Uterus (tissue), 4 donors: ENCODE measurements around the gene LAMB4. TPM values are rescaled to one million over a fixed set of nuclear protein-coding genes. Genes with fewer than 3 reads are reported as not detected.
A peak's percentile ranks its signal among the peaks of the same experiment; 100 is the strongest.

Source experiments
- DNase-seq, 2 donors: peaks; one replicate each; pipeline ENCODE4 v3.0.0-alpha.2; 2019 to 2020
- H3K27ac ChIP-seq, 2 donors: fragments of 200-600 bp; sonication (generic); 1 replicate in 1 of 2; 2 replicates in 1 of 2; pipeline ENCODE4 v1.5.1; 2016 to 2018
- H3K27me3 ChIP-seq, 2 donors: fragments of 200-600 bp; sonication (generic); one replicate each; pipeline ENCODE4 v1.5.1; 2018 to 2019; ENCODE audit warnings: control low read depth in 1 of 2
- H3K36me3 ChIP-seq, 2 donors: fragments of 200-600 bp; sonication (generic); one replicate each; pipeline ENCODE4 v1.5.1; 2019; ENCODE audit warnings: control low read depth in 1 of 2
- H3K4me1 ChIP-seq, 2 donors: fragments of 200-600 bp; sonication (generic); one replicate each; pipeline ENCODE4 v1.5.1; 2018 to 2019; ENCODE audit warnings: control low read depth in 1 of 2
- H3K4me3 ChIP-seq, 2 donors: fragments of 200-600 bp; sonication (generic); 1 replicate in 1 of 2; 2 replicates in 1 of 2; pipeline ENCODE4 v1.5.1; 2018 to 2019; ENCODE audit warnings: mild to moderate bottlenecking in 1 of 2
- H3K9me3 ChIP-seq, 2 donors: fragments of 200-600 bp; sonication (generic); one replicate each; pipeline ENCODE4 v1.5.1; 2019; ENCODE audit warnings: control low read depth in 1 of 2
- POLR2A ChIP-seq, 2 donors: fragments of 450-650 bp; IDR thresholded peaks; one replicate each; pipeline ENCODE4 v1.6.1; 2016; ENCODE audit warnings: antibody characterized with exemption in 2 of 2, mild to moderate bottlenecking in 1 of 2, moderate library complexity in 1 of 2
- intact Hi-C: fragments of 100-400 bp; cut with DNase I; formaldehyde crosslinking; loops from one replicate; pipeline ENCODE4 v1.15.1; 2023; ENCODE audit warnings: low total_unique reads
- total RNA-seq, 4 donors: library from RNA; depleted of rRNA in 3 of 4; stranded (reverse); fragments of >200 nt in 3 of 4; gene quantifications; one replicate each; pipeline versions ENCODE4 v1.1.0 to v1.2.4, GENCODE V29; 2014 to 2023
- TF ChIP-seq, protein P1 (sequence below), 4 experiments: fragments of 200-600 bp in 2 of 4; fragments of 450-650 bp in 2 of 4; sonication (generic) in 2 of 4; IDR thresholded peaks; one replicate each; pipeline ENCODE4 v1.5.1; 2016 to 2019; ENCODE audit warnings: antibody characterized with exemption in 4 of 4, mild to moderate bottlenecking in 2 of 4, moderate library complexity in 1 of 4
- donor health status: DM: yes; HTN: yes; CAD: no.

The LAMB4 gene
- total RNA-seq, 4 donors from 2014 or later = 0.59 to 0.90 TPM; not detected in 2

DNA sequence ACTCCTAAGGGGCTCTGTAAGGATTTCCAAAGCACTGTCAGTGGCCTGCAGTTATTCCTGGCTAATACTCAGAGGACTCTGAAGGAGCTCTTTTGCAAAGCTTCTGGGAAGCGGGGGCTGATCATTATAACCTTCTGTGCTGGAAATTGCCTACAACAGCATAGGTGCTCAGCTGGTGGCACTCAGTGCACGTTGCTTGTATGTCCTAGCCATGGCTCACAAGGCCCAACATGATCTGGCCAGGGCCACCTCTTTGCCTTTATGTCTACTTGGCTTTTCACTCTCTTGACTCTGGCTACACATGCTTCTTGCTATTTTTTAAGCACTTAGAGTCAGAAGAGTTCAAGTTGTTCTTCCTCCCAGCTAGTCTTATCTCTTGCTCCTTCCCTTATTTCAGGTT lies 17.5 kb downstream of the LAMB4 start:
- Histone ChIP-seq H3K36me3 (no peaks in the 10 kb centered on the region), H3K4me3 (no peak overlapping the region), H3K4me1 (no peaks in the 10 kb centered on the region), H3K27ac (no peak overlapping the region), H3K27me3 (no peaks in the 10 kb centered on the region), H3K9me3 (no peaks in the 10 kb centered on the region)
- no peak for TF ChIP-seq POLR2A (IDR thresholded peaks at IDR 0.05)
- TF ChIP-seq, protein P1, sequence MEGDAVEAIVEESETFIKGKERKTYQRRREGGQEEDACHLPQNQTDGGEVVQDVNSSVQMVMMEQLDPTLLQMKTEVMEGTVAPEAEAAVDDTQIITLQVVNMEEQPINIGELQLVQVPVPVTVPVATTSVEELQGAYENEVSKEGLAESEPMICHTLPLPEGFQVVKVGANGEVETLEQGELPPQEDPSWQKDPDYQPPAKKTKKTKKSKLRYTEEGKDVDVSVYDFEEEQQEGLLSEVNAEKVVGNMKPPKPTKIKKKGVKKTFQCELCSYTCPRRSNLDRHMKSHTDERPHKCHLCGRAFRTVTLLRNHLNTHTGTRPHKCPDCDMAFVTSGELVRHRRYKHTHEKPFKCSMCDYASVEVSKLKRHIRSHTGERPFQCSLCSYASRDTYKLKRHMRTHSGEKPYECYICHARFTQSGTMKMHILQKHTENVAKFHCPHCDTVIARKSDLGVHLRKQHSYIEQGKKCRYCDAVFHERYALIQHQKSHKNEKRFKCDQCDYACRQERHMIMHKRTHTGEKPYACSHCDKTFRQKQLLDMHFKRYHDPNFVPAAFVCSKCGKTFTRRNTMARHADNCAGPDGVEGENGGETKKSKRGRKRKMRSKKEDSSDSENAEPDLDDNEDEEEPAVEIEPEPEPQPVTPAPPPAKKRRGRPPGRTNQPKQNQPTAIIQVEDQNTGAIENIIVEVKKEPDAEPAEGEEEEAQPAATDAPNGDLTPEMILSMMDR (IDR thresholded peaks at IDR 0.05) = no peak
- no peak for DNase-seq
- intact Hi-C loops = no loop called here

DNA sequence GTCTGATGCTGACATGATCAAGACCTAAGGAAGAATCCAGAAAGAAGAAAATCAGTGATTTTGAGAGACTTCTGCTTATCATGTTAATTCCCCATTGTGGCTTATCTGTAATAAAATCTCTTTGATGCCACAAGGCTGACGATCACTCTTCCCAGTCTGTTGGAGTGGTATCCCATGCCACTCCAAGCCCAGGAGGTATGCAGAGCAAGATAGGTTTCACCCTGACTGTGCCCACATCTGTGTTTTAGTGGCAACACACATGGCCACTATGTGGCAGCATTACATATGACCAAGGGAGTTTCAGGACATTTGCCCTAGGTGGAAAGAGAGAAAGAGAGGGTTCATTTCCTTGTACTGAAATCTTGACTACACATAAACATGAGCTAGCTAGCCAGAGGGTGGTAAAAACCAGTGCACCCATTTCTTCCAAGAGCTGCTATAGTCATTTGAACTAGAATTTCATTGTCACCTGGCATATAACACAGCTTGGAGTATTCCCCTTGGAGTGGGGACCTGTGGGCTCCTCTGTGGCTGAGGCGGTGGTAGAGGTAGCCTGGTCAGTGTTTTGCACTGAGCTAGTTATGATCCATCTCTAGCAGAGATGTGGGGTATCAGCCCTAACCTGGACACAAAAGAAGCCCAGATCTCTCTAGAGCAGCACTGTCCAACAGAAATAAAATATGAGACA lies 20.8 kb downstream of the LAMB4 start:
- H3K4me3 ChIP-seq = no peak overlapping the region
- no peaks in the 10 kb centered on the region for H3K9me3 ChIP-seq
- DNase-seq = no peak
- H3K27ac ChIP-seq = no peak overlapping the region
- H3K27me3 ChIP-seq = no peaks in the 10 kb centered on the region
- intact Hi-C loops = no loop called here
- TF ChIP-seq POLR2A (IDR thresholded peaks at IDR 0.05) = no peak
- TF ChIP-seq, protein P1 (IDR thresholded peaks at IDR 0.05) = peak in 1 of 4 experiments; percentile 6
- no peaks in the 10 kb centered on the region for H3K4me1 ChIP-seq
- no peaks in the 10 kb centered on the region for H3K36me3 ChIP-seq

DNA sequence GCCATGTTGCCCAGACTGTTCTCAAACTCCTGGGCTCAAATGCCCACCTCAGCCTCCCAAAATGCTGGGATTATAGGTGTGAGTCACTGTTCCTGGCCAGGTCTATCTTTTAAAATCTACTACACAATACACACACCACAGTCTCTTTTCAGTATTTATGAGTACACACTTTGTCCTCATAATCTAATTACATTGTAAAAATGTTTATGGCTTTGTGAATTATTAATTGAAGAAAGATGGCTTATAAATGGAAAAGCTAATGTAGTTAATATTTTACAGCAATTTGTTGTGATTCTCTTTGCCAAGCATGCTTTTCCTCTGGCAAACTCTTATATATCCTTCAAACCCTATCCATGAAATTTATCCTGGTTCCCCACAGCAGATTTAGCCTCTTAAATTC lies 22.0 kb downstream of the LAMB4 start:
- Histone ChIP-seq H3K9me3 (no peaks in the 10 kb centered on the region), H3K27me3 (no peaks in the 10 kb centered on the region), H3K36me3 (no peaks in the 10 kb centered on the region), H3K27ac (no peak overlapping the region), H3K4me1 (no peaks in the 10 kb centered on the region), H3K4me3 (no peak overlapping the region)
- intact Hi-C loops = no loop called here
- TF ChIP-seq POLR2A (IDR thresholded peaks at IDR 0.05) = no peak
- TF ChIP-seq, protein P1 (IDR thresholded peaks at IDR 0.05) = no peak
- no peak for DNase-seq

DNA sequence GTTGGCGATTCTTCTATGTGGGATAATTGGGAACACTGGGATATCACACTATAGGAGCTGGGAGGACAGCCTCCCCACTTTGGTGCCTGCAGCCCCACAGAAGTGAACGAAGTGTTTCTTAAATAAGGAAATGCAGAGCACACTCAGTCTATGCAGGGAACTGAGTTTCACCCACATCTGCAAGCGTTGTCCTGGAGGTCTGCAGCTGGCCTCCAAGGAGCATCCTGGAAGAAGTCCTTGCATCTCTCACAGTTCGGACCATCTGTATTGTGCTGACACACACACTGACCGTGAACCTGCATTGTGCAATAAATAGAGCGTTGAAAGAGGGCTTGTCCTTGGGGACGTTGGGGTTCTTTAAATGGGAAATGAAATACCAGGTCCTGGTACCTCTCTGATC lies 25.8 kb downstream of the LAMB4 start:
- intact Hi-C loops = no loop called here
- peak in 1 of 2 donors; percentile 23 for DNase-seq
- Histone ChIP-seq H3K4me3 (no peak overlapping the region), H3K4me1 (no peaks in the 10 kb centered on the region), H3K9me3 (no peaks in the 10 kb centered on the region), H3K27me3 (no peaks in the 10 kb centered on the region), H3K36me3 (no peaks in the 10 kb centered on the region), H3K27ac (no peak overlapping the region)
- TF ChIP-seq, protein P1 (IDR thresholded peaks at IDR 0.05) = no peak
- TF ChIP-seq POLR2A (IDR thresholded peaks at IDR 0.05) = no peak

DNA sequence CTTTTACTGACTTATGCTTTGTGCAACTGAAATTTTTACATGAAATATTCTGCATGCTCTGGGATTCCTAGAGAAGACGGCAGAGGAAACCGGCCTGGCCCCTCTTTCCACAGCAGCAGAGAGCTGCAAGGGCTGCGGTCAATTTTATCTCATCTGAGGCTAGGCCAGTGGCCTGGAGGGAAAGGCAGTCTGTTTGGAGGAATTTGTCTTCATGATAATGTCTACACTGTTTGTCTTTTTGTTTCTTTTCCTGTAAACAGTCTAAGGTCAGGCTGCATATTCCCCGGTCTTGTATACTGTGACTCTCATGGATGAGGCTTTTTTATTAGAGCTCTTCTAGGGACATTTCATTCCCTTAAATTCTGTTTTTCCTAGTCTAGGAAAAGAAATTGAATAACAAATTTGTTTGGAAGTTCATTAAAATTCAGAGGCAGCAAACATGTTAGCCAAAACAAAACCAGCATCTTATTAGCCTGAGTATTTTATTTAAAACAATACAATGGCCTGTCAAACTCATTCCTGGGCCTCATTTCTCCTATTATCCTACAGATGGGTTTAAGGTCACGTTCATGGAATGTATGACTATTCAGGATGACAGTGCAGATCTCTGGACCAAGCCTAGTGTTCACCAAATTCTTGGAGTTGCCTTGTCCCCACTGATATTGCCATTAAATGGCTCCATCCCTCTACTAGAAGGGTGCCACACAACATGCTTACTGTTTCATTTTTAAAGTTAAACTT lies 26.4 kb downstream of the LAMB4 start:
- Histone ChIP-seq H3K27me3 (no peaks in the 10 kb centered on the region), H3K27ac (no peak overlapping the region), H3K36me3 (no peaks in the 10 kb centered on the region), H3K4me3 (no peak overlapping the region), H3K4me1 (no peaks in the 10 kb centered on the region), H3K9me3 (no peaks in the 10 kb centered on the region)
- intact Hi-C loops = no loop called here
- no peak for TF ChIP-seq POLR2A (IDR thresholded peaks at IDR 0.05)
- TF ChIP-seq, protein P1 (IDR thresholded peaks at IDR 0.05) = no peak
- no peak for DNase-seq
